Fibroblast of skin of right quadriceps (primary cell): ENCODE measurements around the gene PPP2R3B.
"Not testable (repeated sequence)": the region's sequence is repeated elsewhere in the genome, so short reads cannot be mapped to it uniquely, and the experiment has no call there.

ENCODE experiments used
- DNase-seq: peaks from one replicate; pipeline ENCODE4 v3.0.0-alpha.2; 2013

The PPP2R3B gene

DNA sequence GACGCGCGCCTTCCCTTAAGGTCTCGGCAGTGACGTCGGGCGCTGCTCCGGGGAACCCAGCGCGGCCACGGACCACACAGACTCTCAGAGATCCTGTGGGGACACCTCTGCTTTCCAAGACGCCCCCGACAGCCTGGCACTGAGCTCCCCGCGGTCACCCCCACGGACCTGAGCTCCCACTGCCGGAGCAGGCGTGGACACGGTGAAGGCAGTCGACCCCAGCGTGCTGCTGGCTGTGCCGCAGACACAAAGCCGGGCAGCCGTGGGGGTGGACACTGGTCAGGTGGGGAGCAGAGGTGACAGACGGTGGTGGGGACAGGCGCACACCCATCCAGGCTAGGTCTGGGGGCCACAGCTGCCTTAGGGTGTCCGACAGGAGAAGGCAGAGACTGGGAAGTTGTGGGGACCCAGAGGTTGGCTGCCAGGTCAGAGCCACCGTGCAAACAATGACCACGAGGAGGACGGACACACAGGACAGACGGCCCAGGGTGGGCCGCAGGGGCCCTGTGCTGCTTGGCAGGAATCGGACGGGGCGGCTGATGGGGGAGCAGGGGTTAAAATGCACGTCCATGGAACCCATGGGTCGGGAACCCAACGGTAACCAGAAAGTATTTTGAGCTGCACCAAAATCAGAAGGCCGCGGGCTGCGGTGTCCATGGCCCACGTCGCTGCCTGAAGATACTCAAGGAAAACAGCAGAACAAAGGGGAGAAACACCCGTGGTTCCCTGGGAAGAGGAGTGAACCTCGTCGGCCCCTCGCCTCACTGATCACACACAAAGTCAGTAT, 51.5 kb downstream of the PPP2R3B start:
- DNase-seq: no peak

DNA sequence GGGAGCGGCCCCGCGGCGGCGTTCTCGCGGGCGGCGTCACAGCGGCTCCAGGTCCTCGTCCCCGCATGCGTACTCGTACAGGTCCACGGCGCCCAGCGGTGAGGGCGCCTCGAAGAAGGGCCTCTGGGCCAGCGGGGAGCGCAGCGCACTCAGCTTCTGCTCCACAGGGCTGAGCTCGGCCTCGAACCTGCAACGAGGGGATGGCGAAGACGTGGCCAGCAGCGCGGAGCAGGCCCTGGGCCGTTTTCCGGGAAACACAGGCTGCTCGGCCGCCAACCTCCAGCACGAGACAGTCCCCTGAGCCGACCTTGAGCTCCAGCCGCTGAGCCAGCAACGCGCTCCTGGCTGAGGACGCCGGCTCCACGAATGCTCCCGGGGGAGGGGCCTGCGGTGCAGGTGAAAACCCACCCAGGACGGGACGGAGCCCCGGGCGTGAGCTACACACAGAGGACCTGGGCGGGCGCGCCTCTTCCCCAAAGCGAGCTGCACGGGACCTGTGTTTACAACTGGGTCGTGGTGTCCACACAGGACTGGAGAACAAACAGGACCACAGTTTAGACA, 52.3 kb downstream of the PPP2R3B start:
- no peak for DNase-seq

DNA sequence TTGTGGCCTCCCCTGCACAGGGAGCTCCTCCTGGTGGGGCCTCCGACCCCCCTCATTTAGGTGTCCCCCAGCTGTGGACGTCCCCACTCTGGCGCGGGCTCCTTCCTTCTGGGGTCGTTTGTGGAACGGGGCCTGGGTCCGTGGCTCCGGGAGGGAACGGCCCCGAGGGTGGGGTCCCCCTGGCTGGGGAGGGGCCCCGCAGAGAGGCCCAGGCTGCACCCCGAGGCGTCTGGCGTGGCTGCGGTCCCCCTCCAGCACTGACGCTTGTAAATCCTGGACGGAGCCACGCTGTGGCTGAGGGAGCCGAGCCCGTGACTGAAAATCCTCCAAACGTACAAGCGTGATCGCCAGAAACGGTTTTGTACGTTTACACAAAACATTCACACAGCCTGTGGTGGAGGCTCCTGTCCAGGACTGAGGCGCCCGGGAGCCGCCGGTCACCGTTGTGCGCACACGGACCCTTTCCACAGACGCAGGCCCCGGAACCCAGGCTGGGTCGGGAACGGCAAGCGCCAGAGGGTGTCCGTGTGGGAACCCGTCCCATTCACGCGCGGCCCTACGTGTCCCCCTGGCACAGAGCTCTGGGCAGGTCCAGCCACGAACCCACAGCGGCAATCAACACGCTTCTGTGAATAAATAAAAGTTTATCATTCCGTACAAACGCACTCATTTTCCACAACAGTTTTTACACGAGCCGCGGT, 52.9 kb downstream of the PPP2R3B start:
- DNase-seq: no peak

DNA sequence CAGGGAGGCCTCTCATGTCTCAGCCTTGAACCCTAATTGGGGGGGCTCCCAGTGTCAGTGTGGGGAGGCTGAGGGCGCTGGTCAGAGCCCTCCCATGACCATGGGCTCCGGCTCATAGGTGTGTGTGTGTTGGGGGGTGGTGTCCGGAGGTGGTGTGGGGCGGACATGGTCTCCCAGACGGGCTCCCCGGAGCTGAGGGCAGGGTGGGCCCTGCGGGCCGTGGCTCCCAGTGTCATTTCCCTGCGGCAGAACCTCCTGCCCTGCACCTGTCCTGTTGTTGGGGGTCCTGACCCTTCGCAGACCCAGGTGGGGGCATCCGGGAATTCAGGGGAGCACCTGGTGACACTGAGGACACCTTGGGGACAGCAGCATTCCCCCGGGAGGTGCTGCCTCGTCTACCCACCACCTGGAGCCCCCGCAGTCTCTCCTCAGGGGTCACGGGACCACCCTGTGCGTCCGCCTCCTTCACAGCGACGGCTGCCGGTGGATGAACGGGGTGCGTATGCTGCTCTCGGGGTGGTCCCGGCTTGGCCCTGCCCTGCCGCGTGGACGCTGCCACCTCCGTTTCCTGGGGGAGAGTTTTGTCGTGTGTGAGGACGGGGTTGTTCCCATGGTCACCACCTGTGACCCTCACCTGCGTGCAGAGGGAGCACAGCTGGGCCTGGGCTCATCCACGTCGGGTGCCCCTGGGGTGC, 53.6 kb downstream of the PPP2R3B start:
- DNase-seq: no peak

DNA sequence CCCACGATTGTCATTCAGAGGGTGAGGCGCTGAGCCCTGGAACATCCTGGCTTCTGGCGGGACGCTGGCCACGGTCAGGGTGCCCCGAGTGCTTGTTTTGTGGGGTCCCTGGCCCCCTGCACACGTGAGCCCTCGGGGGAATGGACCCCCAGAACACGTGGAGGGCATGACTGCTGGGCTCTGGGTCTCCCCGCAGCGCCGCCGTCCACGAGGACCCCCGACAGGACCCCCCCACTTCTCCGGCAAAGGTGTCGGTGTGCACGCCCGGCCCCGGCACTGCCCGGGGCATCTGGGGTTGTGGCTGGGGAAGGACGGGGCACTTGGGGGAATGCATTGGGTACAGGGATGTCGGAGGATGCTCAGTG, 54.2 kb downstream of the PPP2R3B start:
- no peak for DNase-seq

DNA sequence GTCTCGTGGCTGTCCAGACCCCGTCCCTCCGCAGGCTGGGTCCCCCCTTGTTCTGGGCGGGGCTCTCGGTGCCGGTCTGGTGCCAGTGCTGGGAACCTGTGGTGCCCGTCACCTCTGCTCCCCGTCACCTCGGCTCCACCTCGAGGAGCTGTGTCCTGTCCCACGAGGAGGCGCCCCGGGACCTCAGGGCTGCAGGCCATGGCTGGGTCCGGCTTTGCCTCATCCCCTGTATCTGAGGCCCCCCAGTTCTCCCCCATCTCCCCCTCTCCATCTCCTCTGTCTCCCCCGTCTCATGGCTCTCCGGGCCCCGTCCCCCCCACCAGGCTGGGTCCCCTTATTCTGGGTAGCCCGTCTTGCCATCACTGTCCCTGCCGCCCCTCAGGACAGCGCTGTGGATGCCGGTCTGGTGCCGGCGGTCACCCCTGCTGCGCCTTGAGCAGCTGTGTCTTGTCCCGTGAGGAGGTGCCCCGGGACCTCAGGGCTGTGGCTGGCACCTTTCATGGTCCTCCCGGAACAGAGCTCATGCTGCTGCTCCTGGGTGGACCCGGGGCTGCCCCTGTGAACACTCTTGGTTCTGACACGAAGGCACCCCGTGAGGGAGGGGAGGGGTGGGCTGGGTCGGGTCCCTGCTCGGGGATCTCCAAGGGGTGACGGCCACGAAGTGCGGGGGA, 54.7 kb downstream of the PPP2R3B start:
- DNase-seq: no peak

DNA sequence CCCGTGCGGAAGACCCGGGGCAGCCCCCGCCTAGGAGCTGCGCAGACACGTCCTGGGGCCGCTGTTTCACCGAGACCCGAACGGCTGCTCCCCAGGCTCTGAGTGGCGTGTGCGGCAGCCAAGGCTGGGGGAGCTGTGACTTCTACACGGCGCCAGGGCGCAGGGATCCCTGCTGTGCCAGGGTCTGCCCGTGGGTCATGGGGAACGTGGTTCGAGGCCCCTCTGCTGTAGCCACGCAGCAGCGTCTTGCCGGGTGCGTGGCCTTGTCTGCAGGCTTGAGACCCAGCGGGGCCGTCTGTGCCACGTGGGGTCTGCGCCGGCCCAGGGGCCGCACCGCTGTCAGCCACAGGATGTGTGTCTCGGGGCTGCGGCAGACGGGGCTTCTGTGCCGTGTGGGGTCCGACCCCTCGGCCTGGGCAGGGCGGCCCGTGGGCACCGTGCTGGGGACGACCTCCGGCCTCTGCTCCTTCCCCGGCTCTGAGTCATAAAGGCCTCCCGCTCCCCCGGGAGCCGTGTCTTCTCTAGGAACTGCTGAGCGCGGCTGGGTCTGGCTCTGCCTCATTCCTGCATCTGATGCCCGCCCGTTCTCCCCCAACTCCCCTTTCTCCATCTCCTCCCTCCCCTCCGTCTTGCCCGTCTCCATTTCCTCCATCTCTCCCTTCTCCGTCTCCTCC, 55.4 kb downstream of the PPP2R3B start:
- DNase-seq: peak; percentile 67

DNA sequence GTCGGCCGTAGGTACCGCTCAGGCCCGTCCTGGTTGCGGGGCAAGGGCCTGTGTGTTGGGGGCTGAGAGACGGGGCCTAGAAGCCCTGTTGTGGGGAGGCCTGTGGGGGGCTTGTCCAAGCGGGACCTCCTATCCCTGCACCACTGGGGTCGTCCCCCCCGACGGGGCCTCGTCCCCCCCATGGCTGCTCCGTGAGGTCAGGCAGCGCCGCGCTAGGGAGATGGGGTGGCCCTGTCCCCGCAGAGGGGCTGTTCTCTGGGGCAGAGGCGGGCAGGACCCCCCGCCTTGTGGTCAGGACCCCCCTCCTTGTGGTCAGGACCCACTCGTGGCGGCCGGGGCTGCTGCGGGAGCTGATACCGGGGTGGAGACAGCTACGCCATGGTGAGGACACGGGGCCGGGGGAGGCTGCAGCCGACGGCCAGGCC, 56.0 kb downstream of the PPP2R3B start:
- no peak for DNase-seq

DNA sequence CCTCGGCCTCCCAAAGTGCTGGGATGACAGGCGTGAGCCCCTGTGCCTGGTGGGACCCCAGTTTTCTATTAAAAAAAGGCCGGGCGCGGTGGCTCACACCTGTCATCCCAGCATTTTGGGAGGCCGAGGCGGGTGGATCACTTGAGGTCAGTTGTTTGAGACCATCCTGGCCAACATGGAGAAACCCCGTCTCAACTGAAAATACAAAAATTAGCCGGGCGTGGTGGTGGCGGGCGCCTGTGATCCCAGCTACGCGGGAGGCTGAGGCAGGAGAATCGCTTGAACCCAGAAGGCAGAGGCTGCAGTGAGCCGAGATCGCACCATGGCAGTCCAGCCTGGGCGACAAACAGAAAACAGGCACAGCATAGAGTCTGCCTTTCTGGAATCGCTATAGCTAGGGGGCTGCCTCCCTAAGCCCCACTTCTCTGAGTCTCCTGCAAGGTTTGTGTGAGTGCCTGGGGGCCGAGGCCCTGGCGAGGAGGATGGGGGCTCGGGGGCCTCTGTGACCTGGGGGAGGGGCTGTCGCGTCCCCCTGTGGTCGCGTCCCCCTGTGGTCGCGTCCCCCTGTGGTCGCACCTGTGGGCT, 56.5 kb downstream of the PPP2R3B start:
- DNase-seq: not testable (repeated sequence)

DNA sequence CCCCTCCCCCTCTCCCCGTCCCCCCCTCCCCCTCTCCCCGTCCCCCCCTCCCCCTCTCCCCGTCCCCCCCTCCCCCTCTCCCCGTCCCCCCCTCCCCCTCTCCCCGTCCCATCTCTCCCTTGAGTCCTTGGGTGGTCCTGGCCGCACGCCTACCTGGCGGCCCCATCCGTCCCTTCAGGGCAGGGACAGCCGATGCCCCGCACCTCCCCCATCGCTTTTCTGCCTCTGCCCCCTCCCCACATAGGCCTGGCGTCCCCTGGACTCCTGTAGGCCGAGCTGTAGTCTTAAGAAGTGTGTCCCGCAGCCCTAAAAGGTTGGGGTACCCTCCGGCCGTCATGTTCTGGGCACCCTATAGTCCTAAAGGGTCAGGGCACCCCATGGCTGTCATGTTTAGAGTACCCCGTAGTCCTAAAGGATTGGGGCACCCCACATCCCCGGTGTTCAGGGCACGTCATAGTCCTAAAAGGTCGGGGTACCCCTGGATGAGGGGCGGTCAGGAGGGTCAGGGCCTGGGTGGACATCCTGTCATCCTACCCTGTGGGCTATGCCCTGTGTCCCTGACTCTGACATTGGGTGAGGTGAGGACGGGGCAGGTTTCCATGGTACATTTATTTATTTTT, 57.3 kb downstream of the PPP2R3B start:
- no peak for DNase-seq

DNA sequence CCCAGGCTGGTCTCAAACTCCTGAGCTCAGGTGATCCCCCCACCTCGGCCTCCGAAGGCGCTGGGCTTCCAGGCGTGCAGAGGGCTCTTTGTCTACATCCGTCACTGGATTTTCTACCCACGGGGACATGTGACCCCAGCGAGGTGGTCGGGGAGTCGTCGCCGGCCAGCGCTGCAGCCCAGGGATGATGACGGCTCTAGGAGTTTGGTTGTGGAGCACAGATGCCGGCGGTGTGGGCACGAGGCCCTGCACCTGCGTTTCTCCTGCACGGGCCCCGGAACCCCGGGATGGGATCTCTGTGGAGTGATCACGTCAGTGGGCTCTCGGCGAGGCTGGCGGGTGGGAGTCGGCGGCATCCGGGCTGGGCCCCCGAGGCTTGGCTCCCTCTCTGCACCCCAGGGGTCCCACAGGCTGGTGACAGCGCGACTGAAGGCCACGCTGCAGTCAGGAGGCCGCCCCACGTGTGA, 59.0 kb downstream of the PPP2R3B start:
- DNase-seq: no peak

DNA sequence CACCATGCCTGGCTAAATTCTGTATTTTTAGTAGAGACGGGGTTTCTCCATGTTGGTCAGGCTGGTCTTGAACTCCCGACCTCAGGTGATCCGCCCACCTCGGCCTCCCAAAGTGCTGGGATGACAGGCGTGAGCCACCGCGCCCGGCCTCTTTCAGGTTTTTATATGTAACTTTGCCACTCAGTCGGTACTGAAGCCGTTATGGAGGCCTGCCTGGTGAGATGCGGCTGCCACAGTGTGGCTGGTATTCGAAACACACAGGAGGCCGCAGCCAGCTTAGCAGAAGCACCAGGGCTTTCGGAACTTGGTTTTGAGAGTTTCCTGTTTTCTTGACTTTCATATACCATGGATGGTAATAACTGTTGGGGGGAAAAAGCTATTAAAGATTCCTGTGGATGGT, 62.0 kb downstream of the PPP2R3B start:
- not testable (repeated sequence) for DNase-seq

DNA sequence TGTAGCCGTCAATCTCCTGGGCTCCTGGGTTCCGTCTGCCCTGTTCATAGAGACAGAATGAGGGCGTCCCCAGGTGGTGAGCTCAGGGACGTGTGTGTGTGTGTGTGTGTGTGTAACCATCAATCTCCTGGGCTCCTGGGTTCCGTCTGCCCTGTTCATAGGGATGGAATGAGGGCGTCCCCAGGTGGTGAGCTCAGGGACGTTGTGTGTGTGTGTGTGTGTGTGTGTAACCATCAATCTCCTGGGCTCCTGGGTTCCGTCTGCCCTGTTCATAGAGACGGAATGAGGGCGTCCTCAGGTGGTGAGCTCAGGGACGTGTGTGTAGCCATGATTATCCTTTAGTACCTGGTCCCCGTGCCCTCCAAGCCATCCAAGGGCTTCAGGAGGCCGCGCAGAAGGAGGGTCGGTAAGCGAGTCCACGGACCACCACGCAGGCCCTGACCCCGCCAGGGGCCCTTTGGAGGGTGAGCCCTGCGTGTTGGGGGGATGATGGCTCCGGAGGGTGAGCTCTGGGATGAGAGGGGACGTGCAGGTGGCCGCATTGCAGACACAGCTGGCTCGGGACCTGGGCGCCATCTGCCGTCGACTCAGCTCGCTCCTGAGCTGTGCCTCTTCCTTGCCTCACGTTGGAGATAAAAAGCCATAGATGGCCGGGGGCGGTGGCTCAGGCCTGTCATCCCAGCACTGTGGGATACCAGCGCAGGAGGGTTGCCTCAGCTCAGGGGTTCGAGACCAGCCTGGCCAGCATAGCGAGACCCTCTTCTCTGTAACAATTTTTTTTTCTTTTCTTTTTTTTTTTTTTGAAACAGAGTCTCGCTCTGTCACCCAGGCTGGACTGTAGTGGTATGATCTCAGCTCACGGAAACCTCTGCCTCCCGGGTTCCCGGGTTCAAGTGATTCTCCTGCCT, 62.7 kb downstream of the PPP2R3B start:
- peak; percentile 47 for DNase-seq

DNA sequence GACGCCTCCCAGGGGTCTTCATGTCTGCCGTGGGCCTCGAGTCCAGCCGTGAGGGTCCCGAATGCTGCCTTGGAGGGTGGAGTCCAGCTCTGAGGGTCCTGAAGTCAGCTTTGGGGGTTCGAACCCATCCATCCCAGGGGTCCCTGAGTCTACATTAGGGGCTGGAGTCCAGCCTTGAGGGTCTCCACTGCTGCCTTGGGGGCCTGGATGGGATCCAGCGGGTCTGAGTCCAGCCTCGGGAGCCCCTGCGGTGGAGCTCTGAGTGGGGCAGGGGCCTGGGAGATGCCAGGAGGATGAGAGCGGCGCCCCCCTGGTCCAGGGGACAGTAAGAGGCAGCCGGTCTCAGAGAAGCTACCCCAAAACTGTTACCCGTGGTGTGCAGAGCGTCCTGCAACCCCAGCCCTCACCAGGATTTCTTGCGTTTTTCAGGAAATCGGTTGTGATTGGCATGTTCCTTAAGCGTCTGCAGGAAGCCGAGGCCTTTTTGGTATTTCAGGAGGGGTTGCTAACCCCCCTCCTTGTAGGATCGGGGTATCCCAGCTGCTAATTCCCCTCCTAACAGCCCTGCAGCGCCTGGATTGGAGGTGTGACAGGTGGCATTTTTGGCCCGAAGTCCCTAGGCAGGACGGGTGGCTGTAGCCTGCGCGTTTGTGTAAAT, 66.5 kb downstream of the PPP2R3B start:
- DNase-seq: no peak

DNA sequence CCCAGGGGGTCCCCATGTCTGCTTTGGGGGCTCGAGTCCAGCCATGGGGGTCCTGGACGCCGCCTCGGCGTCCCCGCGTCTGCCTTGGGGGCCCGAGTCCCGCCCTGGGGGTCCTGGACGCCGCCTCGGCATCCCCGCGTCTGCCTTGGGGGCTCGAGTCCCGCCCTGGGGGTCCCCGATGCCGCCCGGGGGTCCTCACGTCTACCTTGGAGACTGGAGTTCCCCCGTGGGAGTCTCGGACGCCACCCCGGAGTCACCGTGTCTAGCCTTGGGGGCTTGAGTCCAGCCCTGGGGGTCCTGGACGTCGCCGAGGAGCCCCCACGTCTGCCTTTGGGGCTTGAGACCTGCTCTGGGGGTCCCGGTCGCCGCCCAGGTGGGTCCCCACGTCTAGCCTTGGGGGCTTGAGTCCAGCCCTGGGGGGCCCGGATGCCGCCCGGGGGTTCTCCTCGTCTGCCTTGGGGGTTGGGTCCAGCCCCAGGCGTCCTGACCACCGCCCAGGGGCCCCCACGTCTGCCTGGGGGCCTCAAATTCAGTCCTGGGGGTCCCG, 67.1 kb downstream of the PPP2R3B start:
- DNase-seq: no peak

DNA sequence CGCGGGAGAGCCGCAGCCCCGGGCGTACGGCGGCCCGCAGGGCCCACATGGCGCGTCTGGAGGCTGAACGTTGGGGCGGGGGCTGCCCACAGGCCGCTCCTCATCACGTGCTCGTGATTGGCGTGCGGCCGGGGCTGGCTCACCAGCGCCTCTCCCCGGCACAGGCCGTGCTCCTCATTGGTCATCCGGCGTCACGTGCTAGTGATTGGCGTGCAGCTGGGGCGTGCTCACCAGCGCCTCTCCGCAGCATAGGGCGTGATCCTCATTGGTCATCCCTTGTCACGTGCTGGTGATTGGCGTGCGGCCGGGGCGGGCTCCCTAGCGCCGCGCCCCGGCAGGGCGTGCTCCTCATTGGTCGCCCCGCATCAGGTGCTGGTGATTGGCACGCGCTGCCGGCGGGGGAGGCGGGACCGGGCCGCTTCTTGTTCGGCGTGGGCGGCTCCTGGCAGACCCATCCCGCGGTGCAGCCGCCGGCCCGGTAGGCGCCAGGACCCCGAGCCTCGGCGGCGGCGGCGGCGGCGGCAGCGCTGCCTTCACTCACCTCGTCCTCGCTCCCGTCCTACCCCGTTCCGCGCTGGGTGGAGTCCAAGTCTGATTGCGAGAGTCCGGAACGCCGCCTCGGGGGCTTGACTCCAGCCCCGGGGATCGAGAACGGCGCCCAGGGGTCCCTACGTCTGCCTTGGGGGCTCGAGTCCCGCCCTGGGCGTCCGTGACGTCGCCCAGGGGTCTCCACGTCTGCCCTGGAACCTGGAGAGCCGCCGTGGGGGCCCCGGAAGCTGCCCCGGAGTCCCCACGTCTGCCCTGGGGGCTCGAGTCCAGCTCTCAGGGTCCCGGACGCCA, 67.7 kb downstream of the PPP2R3B start, which contains the start of gene GTPBP6:
Gene GTPBP6 (minus strand): TSS at position 58 of the 840 bp plus-strand sequence. CDS start 9 bp downstream, at position 49.
- peak; percentile 100 for DNase-seq

DNA sequence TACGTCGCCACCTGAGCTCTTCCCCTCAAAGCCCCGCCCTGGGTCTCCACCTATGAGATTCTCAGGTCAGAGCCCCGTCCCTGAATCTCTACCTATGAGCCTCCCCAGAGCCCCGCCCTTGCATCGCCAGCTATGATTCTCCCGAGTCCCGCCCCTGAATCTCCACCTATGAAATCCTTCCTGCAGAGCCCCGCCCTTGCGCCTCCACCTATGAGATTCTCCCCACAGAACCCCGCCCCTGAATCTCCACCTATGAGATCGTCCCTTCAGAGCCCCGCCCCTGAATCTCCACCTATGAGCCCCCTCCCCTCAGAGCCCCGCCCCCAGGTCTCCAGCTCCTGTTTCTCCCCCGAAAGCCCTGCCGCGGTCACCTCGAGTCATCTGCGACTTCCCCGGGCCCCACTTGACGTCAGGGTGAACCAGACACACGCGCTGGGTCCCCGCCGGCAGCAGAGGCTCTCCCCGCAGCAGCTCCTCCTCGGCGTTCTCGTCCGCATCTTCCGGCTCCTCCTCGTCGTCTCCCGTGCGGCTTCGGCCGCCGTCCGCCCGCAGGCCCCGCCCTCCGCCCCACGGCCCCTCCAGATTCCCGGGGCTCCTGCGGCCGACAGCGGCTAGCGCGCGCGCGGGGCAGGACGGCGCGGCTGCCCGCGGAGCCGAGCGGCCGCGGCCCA, 68.5 kb downstream of the PPP2R3B start:
- DNase-seq: peak; percentile 99
